Kidney epithelial cell (primary cell): ENCODE data around the gene MYO18A. TPM values are rescaled to one million over a fixed set of nuclear protein-coding genes. Genes with fewer than 3 reads are reported as not detected.
"Not testable (repeated sequence)": the region's sequence is repeated elsewhere in the genome, so short reads cannot be mapped to it uniquely, and the experiment has no call there.

Source experiments
- DNase-seq: peaks from one replicate; pipeline ENCODE4 v3.0.0-alpha.2; 2010; ENCODE audit warnings: low read depth
- H3K27me3 ChIP-seq: 2 replicates; pipeline ENCODE4 v1.6.0; 2011; ENCODE audit warnings: low read length; ENCODE audit not compliant: control insufficient read depth, insufficient read depth
- H3K36me3 ChIP-seq: 2 replicates; pipeline ENCODE4 v1.5.1; 2011; ENCODE audit warnings: low read length; ENCODE audit not compliant: control insufficient read depth, insufficient read depth
- H3K4me3 ChIP-seq: 2 replicates; pipeline ENCODE4 v1.5.1; 2011; ENCODE audit warnings: low read depth, mild to moderate bottlenecking, control low read depth, low read length
- total RNA-seq: library from RNA; depleted of rRNA; stranded (reverse); fragments of >200 nt; gene quantifications from 2 replicates; pipeline ENCODE4 v1.2.3, GENCODE V29; 2015
- TF ChIP-seq, protein P1 (sequence below): IDR thresholded peaks from 2 replicates; pipeline ENCODE4 v1.5.1; 2011; ENCODE audit warnings: mild to moderate bottlenecking, moderate library complexity, low read length, control low read depth, inconsistent platforms; ENCODE audit not compliant: insufficient read depth, poor library complexity, severe bottlenecking

Gene MYO18A
- total RNA-seq, 1 donor from 2014 or later = 19.8 TPM

GRCh38 chr17:29150161-29150560 is 30.0 kb downstream of the MYO18A start:
- no peak for DNase-seq
- TF ChIP-seq, protein P1, sequence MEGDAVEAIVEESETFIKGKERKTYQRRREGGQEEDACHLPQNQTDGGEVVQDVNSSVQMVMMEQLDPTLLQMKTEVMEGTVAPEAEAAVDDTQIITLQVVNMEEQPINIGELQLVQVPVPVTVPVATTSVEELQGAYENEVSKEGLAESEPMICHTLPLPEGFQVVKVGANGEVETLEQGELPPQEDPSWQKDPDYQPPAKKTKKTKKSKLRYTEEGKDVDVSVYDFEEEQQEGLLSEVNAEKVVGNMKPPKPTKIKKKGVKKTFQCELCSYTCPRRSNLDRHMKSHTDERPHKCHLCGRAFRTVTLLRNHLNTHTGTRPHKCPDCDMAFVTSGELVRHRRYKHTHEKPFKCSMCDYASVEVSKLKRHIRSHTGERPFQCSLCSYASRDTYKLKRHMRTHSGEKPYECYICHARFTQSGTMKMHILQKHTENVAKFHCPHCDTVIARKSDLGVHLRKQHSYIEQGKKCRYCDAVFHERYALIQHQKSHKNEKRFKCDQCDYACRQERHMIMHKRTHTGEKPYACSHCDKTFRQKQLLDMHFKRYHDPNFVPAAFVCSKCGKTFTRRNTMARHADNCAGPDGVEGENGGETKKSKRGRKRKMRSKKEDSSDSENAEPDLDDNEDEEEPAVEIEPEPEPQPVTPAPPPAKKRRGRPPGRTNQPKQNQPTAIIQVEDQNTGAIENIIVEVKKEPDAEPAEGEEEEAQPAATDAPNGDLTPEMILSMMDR = no peak
- Histone ChIP-seq H3K36me3 (no peaks in the 10 kb centered on the region), H3K27me3 (no peaks in the 10 kb centered on the region), H3K4me3 (no peak overlapping the region)

GRCh38 chr17:29149431-29150064 is 30.6 kb downstream of the MYO18A start:
- DNase-seq = no peak
- Histone ChIP-seq H3K27me3 (no peaks in the 10 kb centered on the region), H3K4me3 (peak overlapping the region; percentile 38), H3K36me3 (no peaks in the 10 kb centered on the region)
- TF ChIP-seq, protein P1 = no peak

DNA sequence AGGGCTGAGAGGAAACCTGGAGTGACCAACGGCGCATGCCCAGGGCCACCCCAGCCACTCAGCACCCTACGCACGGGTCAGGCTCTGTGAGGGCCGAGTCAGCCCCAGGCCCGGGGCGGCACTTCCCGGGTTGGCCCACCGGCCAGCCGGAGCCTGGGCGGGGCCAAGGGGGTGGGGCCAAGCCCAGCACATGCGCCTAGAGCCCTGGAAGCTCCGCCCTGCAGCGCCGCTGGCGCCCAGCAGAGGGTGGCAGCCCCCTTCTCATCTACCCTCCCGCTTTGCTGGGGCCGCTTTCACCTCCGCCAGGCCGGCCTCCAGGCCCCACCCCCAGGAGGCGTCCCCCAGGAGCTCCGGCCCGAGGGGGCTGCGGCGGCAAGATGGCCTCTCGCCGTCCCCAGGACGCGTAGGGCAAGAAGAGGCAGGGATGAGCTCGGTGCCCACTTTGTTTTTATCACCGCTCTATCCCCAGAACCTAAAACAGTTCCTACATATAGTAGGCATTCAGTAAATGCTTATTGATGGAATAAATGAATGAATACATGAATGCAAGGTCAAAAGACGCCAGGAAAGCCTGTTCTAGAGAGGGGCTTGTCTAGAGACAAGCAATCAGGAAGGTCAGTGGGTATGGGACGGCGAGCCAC is 31.3 kb downstream of the MYO18A start:
- TF ChIP-seq, protein P1 = peak; percentile 88
- peak overlapping the region; percentile 38 for H3K4me3 ChIP-seq
- peak; percentile 65 for DNase-seq
- no peaks in the 10 kb centered on the region for H3K27me3 ChIP-seq
- H3K36me3 ChIP-seq = no peaks in the 10 kb centered on the region

DNA sequence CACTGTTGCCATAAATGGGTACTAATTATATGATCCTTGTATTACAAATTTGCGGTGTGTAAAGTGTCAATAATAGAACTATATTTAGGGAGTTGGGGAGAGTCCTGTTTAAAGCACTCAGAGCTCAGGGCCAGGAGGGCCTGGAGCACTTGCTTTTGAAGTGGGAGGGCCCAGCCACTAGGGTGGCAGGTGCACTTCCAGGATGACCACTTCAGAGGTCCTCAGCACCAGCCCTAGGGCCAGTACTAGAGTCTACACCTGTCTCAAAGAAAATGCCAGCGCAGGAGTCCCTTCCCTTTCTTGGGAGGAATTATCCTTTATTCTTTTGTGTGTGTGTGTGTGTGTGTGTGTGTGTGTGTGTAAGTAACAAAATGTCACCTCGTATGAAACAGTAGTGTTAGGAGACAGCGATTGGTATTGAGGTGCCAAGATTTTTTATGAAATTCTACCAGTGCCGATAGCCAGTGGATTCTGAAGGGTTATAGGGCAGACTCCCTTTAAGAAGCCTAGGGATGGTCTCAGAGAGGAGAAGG is 31.9 kb downstream of the MYO18A start:
- TF ChIP-seq, protein P1 = no peak
- Histone ChIP-seq H3K4me3 (peak overlapping the region; percentile 19), H3K27me3 (no peaks in the 10 kb centered on the region), H3K36me3 (no peaks in the 10 kb centered on the region)
- DNase-seq = no peak

- TF ChIP-seq, protein P1 = no peak
- H3K36me3 ChIP-seq = no peaks in the 10 kb centered on the region
- DNase-seq = no peak
- no peaks in the 10 kb centered on the region for H3K27me3 ChIP-seq
- no peak overlapping the region for H3K4me3 ChIP-seq
Measured at GRCh38 chr17:29147682-29148081, 32.5 kb downstream of the MYO18A start.

DNA sequence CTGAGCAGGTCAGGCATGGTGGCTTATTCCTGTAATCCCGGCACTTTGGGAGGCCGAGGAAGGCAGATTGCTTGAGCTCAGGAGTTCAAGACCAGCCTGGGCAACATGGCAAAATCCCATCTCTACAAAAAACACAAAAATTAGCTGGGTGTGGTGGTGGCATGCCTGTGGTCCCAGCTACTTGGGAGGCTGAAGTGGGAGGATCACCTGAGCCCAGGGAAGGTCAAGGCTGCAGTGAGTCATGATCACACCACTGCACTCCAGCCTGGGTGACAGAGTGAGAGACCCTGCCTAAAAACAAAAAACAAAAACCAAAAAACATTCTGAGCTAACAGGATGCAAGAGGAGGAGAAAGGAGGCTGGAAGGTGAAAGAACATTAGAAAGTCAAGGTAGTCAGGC is 33.0 kb downstream of the MYO18A start:
- not testable (repeated sequence) for H3K27me3 ChIP-seq, H3K36me3 ChIP-seq, DNase-seq, H3K4me3 ChIP-seq
